ENCODE data around the gene LY86.

Gene LY86

GRCh38 chr6:6545616-6546317 is 42.8 kb upstream of the LY86 start:
- Histone ChIP-seq H3K27ac (ENCODE audit: low read length) (no peak overlapping the region), H3K79me2 (ENCODE audit: low read length) (no peaks in the 10 kb centered on the region), H4K20me1 (ENCODE audit: insufficient read depth, low read length) (no peaks in the 10 kb centered on the region), H3K4me1 (ENCODE audit: low read length) (no peaks in the 10 kb centered on the region), H2AFZ (ENCODE audit: low read depth, low read length) (peak overlapping the region; percentile 25; the same call in 1 of the 2 replicates), H3K9me3 (ENCODE audit: insufficient read depth, low read length) (no peaks in the 10 kb centered on the region), H3K9ac (ENCODE audit: low read length) (no peak overlapping the region), H3K4me2 (ENCODE audit: low read length) (peak overlapping the region; percentile 67), H3K27me3 (ENCODE audit: low read depth, low read length) (peaks cover 35% of the 10 kb centered on the region), H3K36me3 (replicated peaks; ENCODE audit: low read depth, low read length) (no peaks in the 10 kb centered on the region), H3K4me3 (ENCODE audit: low read length) (peak overlapping the region; percentile 61)
- TF ChIP-seq CTCF (IDR thresholded peaks at IDR 0.05; ENCODE audit: low read depth, low read length) (no peak), EZH2phosphoT487 (IDR thresholded peaks at IDR 0.05; ENCODE audit: low read depth) (no peak)

GRCh38 chr6:6546318-6547109 is 42.0 kb upstream of the LY86 start:
- Histone ChIP-seq H2AFZ (ENCODE audit: low read depth, low read length) (peak overlapping the region; percentile 25; the same call in 1 of the 2 replicates), H3K4me3 (ENCODE audit: low read length) (peak overlapping the region; percentile 61)

GRCh38 chr6:6547110-6547879 is 41.2 kb upstream of the LY86 start:
- Histone ChIP-seq H3K27me3 (ENCODE audit: low read depth, low read length) (peaks cover 35% of the 10 kb centered on the region), H3K4me3 (ENCODE audit: low read length) (peak overlapping the region; percentile 61), H3K27ac (ENCODE audit: low read length) (no peak overlapping the region), H3K4me2 (ENCODE audit: low read length) (peak overlapping the region; percentile 67), H3K4me1 (ENCODE audit: low read length) (no peaks in the 10 kb centered on the region), H4K20me1 (ENCODE audit: insufficient read depth, low read length) (no peaks in the 10 kb centered on the region), H2AFZ (ENCODE audit: low read depth, low read length) (0 out of 2 replicates have a peak overlapping the region, but pooled peaks have one; percentile 25), H3K36me3 (replicated peaks; ENCODE audit: low read depth, low read length) (no peaks in the 10 kb centered on the region), H3K9ac (ENCODE audit: low read length) (no peak overlapping the region), H3K9me3 (ENCODE audit: insufficient read depth, low read length) (no peaks in the 10 kb centered on the region), H3K79me2 (ENCODE audit: low read length) (no peaks in the 10 kb centered on the region)
- TF ChIP-seq EZH2phosphoT487 (IDR thresholded peaks at IDR 0.05; ENCODE audit: low read depth) (no peak), CTCF (IDR thresholded peaks at IDR 0.05; ENCODE audit: low read depth, low read length) (peak; percentile 79)

More at GRCh38 chr6:6546318-6547109, 42.0 kb upstream of the LY86 start:
- H3K9me3 ChIP-seq (ENCODE audit: insufficient read depth, low read length), result no peaks in the 10 kb centered on the region
- H3K27ac ChIP-seq (ENCODE audit: low read length), result no peak overlapping the region
- H3K9ac ChIP-seq (ENCODE audit: low read length), result 0 out of 2 replicates have a peak overlapping the region, but pooled peaks have one; percentile 5
- H3K36me3 ChIP-seq (replicated peaks; ENCODE audit: low read depth, low read length), result no peaks in the 10 kb centered on the region
- peak overlapping the region; percentile 67 for H3K4me2 ChIP-seq (ENCODE audit: low read length)
- H3K27me3 ChIP-seq (ENCODE audit: low read depth, low read length), result peaks cover 35% of the 10 kb centered on the region
- H3K4me1 ChIP-seq (ENCODE audit: low read length), result no peaks in the 10 kb centered on the region
- no peaks in the 10 kb centered on the region for H3K79me2 ChIP-seq (ENCODE audit: low read length)
- no peaks in the 10 kb centered on the region for H4K20me1 ChIP-seq (ENCODE audit: insufficient read depth, low read length)
- TF ChIP-seq EZH2phosphoT487 (IDR thresholded peaks at IDR 0.05; ENCODE audit: low read depth) (no peak), CTCF (IDR thresholded peaks at IDR 0.05; ENCODE audit: low read depth, low read length) (no peak)
